Measurements from ENCODE around the gene SDK2.

Gene SDK2

DNA sequence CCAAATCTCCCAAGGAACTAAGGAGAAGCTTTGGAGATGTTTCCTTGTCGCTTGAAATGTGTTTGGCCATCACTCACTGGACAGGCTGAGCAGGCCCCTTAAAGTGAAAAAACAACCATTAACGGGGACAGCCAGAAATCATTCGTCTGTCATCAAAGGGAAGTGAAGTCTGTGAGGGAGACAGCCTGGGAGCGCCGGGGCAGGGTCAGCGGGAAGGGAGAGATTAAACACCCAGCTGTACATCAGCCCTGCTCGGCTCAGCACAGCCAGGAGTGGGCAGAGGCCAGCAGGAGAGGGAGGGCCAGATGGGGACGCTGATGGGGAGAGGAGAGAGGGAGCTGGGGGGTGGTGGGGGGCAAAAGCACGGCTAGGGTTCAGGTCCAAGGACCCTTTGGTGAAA is 105.1 kb downstream of the SDK2 start:
- no peaks in the 10 kb centered on the region for H3K9me3 ChIP-seq (ENCODE audit: control insufficient read depth, low read length)
- H3K36me3 ChIP-seq (ENCODE audit: control insufficient read depth, insufficient read depth, low read length, severe bottlenecking), result no peaks in the 10 kb centered on the region
- H3K4me3 ChIP-seq (ENCODE audit: low read length), result no peak overlapping the region
- H3K27me3 ChIP-seq (replicated peaks; ENCODE audit: control insufficient read depth, insufficient read depth, low read length), result peaks cover 27% of the 10 kb centered on the region
- no peak overlapping the region for H3K9ac ChIP-seq (ENCODE audit: low read length)
- no peaks in the 10 kb centered on the region for H3K4me1 ChIP-seq (ENCODE audit: control insufficient read depth, insufficient read depth, low read length)
- no peak for DNase-seq (ENCODE audit: low read depth)

DNA sequence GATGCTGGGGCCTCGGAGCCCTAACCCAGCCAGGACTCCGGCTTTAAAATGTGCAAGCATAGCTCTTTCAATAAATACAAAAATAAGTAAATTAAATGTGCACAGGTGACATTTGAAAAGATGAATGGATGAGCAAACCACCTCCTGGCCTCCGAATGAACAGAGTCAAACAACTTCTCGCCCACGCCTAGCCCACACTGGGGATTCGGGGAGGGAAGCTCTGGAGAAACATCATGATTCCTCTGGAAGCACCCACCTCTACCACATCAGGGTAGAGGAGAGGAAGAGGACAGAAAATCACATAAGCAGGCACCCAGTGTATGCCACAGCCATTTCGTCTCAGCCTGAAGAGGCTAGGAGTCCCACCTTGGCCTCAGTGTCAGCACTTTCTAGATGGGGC is 105.8 kb downstream of the SDK2 start:
- Histone ChIP-seq H3K4me1 (ENCODE audit: control insufficient read depth, insufficient read depth, low read length) (no peaks in the 10 kb centered on the region), H3K4me3 (ENCODE audit: low read length) (no peak overlapping the region), H3K9ac (ENCODE audit: low read length) (no peak overlapping the region), H3K36me3 (ENCODE audit: control insufficient read depth, insufficient read depth, low read length, severe bottlenecking) (no peaks in the 10 kb centered on the region), H3K27me3 (replicated peaks; ENCODE audit: control insufficient read depth, insufficient read depth, low read length) (peaks cover 20% of the 10 kb centered on the region), H3K9me3 (ENCODE audit: control insufficient read depth, low read length) (no peaks in the 10 kb centered on the region)
- DNase-seq (ENCODE audit: low read depth), result no peak

DNA sequence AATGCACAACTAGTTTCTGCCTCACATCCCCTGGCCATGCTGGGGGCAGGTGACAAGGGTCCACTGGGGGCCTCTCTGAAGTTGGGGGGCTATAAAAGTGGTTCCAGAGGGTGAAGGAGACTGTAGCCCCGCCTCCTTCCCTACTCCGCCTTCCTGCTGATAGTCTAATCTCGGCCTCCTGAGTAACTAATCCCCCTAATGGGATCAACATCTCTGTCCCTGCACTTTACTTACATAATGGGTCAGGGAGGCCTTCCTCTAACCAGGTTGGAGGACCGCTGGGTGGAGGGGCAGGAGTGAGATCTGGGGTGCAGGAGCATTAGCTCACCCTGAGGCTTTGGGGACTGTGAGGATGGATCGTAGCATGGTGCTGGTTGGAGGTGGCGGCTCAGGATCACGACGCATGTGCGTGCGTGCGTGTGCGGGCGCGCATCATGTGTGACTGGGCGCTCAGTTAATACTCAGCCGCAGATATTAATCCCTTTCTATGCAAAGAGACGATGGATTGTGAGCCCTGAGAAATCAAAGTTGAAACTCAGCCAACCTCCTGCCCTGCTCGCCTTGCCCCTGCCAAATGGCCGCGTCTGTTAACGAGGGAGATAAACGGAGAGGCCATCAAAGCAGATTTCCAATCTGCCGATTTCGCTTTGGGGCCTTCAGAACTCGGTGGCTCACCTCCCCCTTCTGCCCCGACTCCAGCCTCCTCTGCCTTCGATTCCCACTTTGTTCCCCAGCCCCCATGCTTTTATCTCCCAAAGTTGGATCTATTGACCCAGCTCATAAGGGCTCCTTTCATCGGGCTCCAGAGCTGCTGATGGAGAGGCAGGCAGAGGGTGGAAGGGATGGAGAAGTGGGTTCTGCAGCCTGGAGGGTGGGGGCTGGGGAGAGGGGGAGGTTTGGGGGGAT is 107.3 kb downstream of the SDK2 start:
- Histone ChIP-seq H3K4me3 (ENCODE audit: low read length) (no peak overlapping the region), H3K9ac (ENCODE audit: low read length) (no peak overlapping the region), H3K9me3 (ENCODE audit: control insufficient read depth, low read length) (no peaks in the 10 kb centered on the region), H3K36me3 (ENCODE audit: control insufficient read depth, insufficient read depth, low read length, severe bottlenecking) (no peaks in the 10 kb centered on the region), H3K27me3 (replicated peaks; ENCODE audit: control insufficient read depth, insufficient read depth, low read length) (peaks cover 18% of the 10 kb centered on the region), H3K4me1 (ENCODE audit: control insufficient read depth, insufficient read depth, low read length) (no peaks in the 10 kb centered on the region)
- no peak for DNase-seq (ENCODE audit: low read depth)

DNA sequence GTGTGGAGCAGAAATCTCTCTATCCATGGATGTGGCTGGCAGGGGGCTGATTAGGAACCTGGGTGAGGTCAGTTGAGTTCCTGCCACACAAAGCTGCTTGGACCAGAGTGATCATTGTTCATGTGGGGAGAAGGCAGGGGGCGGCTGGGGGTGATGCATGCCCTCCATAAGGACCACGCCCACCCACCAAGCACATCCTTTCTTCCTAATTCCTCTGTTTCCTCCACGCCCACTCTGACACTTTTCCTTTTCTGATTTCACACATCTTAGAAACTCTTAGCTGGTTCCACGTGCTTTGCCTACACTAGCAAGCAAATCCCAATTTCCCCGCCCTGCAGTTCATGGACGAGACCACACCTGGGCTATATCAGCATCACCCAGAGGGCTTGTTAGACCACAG is 108.5 kb downstream of the SDK2 start:
- Histone ChIP-seq H3K36me3 (ENCODE audit: control insufficient read depth, insufficient read depth, low read length, severe bottlenecking) (no peaks in the 10 kb centered on the region), H3K9me3 (ENCODE audit: control insufficient read depth, low read length) (no peaks in the 10 kb centered on the region), H3K4me1 (ENCODE audit: control insufficient read depth, insufficient read depth, low read length) (no peaks in the 10 kb centered on the region)

DNA sequence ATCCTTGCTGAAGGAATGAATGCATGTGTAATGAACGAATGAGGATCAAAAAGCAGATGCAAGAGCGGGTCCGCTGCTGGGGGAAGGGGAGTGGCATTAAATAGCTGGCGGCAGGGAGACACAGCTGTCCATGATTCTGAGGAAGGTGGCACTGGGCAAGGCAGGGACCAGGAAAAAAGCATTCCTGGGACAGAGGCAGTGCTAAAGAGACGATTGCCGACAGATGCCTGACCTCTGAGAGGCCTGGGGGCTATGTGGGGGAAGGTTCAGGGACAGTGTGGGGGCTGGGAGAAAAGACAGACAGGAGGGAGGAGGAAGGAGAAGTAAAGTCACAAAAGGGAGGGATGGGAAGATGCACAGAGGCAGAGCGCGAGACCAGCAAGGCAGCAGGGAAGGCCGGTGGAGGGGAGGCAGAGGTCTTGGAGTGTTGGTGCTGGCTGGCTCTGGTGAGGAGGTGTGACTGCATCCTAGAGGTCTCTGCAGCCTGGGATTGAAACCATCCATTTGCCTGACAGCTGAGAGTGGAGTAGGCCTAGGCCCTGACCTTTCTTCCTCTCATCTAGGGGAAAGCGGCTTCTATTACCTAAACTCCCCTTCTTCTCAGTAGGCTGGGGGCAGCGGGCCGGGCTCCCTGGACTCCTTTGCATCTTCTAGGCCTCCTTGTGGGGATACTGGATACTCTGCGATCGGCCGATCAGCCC is 109.9 kb downstream of the SDK2 start:
- Histone ChIP-seq H3K4me1 (ENCODE audit: control insufficient read depth, insufficient read depth, low read length) (no peaks in the 10 kb centered on the region), H3K9ac (ENCODE audit: low read length) (no peak overlapping the region), H3K4me3 (ENCODE audit: low read length) (no peak overlapping the region), H3K27me3 (replicated peaks; ENCODE audit: control insufficient read depth, insufficient read depth, low read length) (peaks cover 16% of the 10 kb centered on the region), H3K36me3 (ENCODE audit: control insufficient read depth, insufficient read depth, low read length, severe bottlenecking) (no peaks in the 10 kb centered on the region), H3K9me3 (ENCODE audit: control insufficient read depth, low read length) (no peaks in the 10 kb centered on the region)
- no peak for DNase-seq (ENCODE audit: low read depth)

More for the DNA sequence above, 108.5 kb downstream of the SDK2 start:
- Histone ChIP-seq H3K9ac (ENCODE audit: low read length) (no peak overlapping the region), H3K4me3 (ENCODE audit: low read length) (no peak overlapping the region), H3K27me3 (replicated peaks; ENCODE audit: control insufficient read depth, insufficient read depth, low read length) (peaks cover 13% of the 10 kb centered on the region)
- no peak for DNase-seq (ENCODE audit: low read depth)

DNA sequence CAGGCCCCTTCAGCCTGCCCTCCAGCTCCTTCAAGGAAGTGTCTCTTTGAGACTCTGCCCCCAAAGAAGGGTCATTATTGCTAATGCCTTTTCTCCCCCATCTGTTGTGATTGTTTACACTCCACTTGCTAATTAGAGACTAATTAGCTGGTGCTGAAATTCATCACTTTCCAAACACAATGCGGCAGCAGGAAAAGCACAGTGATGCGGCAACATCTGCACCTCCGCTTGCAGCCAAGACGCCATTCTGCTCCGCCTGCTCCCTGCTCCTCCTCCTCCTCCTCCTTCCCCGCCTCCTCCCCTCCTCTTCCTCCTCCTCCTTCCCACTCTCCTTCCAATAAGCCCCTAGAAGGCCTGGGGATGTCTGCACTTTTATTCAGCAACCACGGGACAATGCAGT is 110.5 kb downstream of the SDK2 start:
- no peak for DNase-seq (ENCODE audit: low read depth)
- Histone ChIP-seq H3K9me3 (ENCODE audit: control insufficient read depth, low read length) (no peaks in the 10 kb centered on the region), H3K4me3 (ENCODE audit: low read length) (no peak overlapping the region), H3K4me1 (ENCODE audit: control insufficient read depth, insufficient read depth, low read length) (no peaks in the 10 kb centered on the region), H3K36me3 (ENCODE audit: control insufficient read depth, insufficient read depth, low read length, severe bottlenecking) (no peaks in the 10 kb centered on the region), H3K9ac (ENCODE audit: low read length) (no peak overlapping the region), H3K27me3 (replicated peaks; ENCODE audit: control insufficient read depth, insufficient read depth, low read length) (peaks cover 13% of the 10 kb centered on the region)

DNA sequence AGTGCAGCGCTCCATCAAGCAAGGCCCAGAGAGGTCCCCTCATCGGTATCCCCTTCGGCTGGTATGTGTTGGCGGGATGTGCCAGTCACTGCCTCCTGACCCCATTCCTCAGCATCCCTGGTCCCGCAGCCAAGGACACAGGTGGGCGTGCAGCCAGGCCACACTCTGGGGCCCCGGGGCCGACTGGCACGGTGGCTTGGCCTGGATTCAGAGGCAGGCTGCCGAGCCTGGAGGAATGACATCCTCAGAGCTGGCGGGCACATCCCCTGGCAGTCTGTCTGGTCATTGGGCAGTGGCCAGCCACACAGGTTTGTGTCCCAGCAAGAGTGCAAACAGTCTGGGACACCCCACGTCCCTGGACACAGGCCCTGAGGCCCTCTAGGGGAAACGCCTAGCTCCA is 111.1 kb downstream of the SDK2 start:
- Histone ChIP-seq H3K36me3 (ENCODE audit: control insufficient read depth, insufficient read depth, low read length, severe bottlenecking) (no peaks in the 10 kb centered on the region), H3K27me3 (replicated peaks; ENCODE audit: control insufficient read depth, insufficient read depth, low read length) (peaks cover 9% of the 10 kb centered on the region), H3K4me1 (ENCODE audit: control insufficient read depth, insufficient read depth, low read length) (no peaks in the 10 kb centered on the region), H3K9me3 (ENCODE audit: control insufficient read depth, low read length) (no peaks in the 10 kb centered on the region), H3K4me3 (ENCODE audit: low read length) (no peak overlapping the region), H3K9ac (ENCODE audit: low read length) (no peak overlapping the region)
- DNase-seq (ENCODE audit: low read depth), result no peak

DNA sequence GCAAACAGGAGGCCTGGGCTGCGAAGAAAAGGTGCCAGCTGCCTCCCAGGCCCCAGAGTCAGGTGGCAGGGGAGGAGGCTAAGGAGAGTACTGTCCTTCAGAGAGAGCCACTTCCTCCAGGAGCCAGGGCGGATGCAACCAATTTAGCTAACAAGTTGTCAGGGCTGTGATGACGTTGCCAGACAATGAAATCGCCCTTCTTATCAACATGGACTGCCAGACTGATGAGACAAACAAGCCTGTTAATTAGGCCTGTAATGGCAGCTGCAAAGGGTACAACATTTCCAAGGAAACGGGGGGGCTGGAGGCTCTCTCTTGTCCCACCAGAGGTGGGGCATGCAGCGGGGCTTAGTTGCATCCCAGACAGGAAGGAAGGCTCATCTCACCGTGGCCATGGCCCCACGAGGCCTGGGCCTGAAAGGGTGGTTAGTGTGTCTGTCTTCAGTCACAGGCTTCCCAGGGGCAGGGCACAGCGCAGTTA is 111.8 kb downstream of the SDK2 start:
- Histone ChIP-seq H3K27me3 (replicated peaks; ENCODE audit: control insufficient read depth, insufficient read depth, low read length) (peaks cover 9% of the 10 kb centered on the region), H3K4me1 (ENCODE audit: control insufficient read depth, insufficient read depth, low read length) (no peaks in the 10 kb centered on the region), H3K4me3 (ENCODE audit: low read length) (no peak overlapping the region), H3K9ac (ENCODE audit: low read length) (no peak overlapping the region), H3K9me3 (ENCODE audit: control insufficient read depth, low read length) (no peaks in the 10 kb centered on the region), H3K36me3 (ENCODE audit: control insufficient read depth, insufficient read depth, low read length, severe bottlenecking) (no peaks in the 10 kb centered on the region)
- no peak for DNase-seq (ENCODE audit: low read depth)

DNA sequence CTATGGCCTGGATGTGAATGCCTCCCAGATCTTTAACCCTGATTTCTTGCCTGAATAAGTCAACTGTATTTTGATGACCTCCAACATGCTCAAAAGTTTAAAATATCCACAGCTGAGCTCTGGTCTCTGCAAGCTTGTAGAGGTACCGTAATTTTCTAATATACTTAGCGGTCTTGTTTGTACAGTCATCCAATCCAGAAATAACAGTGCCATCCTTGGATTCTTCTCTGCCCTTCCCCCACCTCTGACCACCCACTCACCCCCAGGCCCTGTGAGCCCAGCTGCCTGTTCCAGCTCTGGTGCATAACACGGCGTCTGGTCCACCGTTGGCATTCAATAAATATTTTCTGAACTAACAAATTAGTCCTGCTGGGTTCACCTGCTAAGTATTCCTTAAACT is 113.1 kb downstream of the SDK2 start:
- Histone ChIP-seq H3K36me3 (ENCODE audit: control insufficient read depth, insufficient read depth, low read length, severe bottlenecking) (no peaks in the 10 kb centered on the region), H3K4me3 (ENCODE audit: low read length) (no peak overlapping the region), H3K9me3 (ENCODE audit: control insufficient read depth, low read length) (no peaks in the 10 kb centered on the region)

DNA sequence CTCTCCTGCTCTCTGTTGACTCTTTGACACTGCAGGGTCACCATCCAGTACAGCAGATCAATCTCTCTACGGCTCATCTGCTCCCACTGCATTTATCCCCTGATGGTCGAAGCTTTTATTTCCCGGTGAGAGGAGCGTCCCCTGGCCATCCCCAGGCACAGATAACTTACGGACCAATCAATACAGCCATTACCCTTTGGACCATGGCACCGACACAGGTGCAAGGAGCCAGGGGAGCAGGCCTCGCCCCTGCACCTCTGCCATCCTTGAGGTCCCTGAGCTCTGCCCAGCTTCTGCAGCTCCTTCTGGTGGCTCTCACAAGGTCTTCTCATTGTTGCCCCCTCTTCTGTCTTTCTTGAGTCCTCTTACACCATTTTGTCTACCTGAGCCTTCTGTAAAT is 115.6 kb downstream of the SDK2 start:
- Histone ChIP-seq H3K27me3 (replicated peaks; ENCODE audit: control insufficient read depth, insufficient read depth, low read length) (peaks cover 20% of the 10 kb centered on the region), H3K4me1 (ENCODE audit: control insufficient read depth, insufficient read depth, low read length) (no peaks in the 10 kb centered on the region), H3K9me3 (ENCODE audit: control insufficient read depth, low read length) (no peaks in the 10 kb centered on the region), H3K4me3 (ENCODE audit: low read length) (no peak overlapping the region), H3K36me3 (ENCODE audit: control insufficient read depth, insufficient read depth, low read length, severe bottlenecking) (no peaks in the 10 kb centered on the region), H3K9ac (ENCODE audit: low read length) (no peak overlapping the region)
- DNase-seq (ENCODE audit: low read depth), result no peak

More for the DNA sequence above, 113.1 kb downstream of the SDK2 start:
- Histone ChIP-seq H3K9ac (ENCODE audit: low read length) (no peak overlapping the region), H3K4me1 (ENCODE audit: control insufficient read depth, insufficient read depth, low read length) (no peaks in the 10 kb centered on the region), H3K27me3 (replicated peaks; ENCODE audit: control insufficient read depth, insufficient read depth, low read length) (peaks cover 12% of the 10 kb centered on the region)
- DNase-seq (ENCODE audit: low read depth), result no peak

DNA sequence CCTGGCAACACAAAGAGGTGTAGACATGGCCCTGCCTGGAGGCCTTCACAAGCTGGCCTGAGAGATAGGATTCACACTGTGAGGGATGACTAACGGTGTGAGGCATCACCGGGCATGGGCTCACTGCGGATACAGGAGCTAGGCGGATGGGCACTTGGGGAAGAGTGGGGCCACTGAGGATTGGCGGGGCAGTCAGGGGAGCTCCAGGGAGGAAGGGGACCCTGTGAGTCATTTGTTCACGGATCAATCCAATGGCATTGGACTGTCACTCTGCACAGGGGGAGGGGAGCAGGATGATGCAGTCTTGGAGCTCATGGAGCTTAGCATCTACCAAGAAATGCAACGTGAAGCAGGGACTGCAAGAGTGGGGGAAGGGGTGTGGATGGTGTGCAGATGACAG is 117.3 kb downstream of the SDK2 start:
- Histone ChIP-seq H3K4me3 (ENCODE audit: low read length) (no peak overlapping the region), H3K4me1 (ENCODE audit: control insufficient read depth, insufficient read depth, low read length) (no peaks in the 10 kb centered on the region), H3K9ac (ENCODE audit: low read length) (no peak overlapping the region), H3K27me3 (replicated peaks; ENCODE audit: control insufficient read depth, insufficient read depth, low read length) (peaks cover 26% of the 10 kb centered on the region), H3K9me3 (ENCODE audit: control insufficient read depth, low read length) (no peaks in the 10 kb centered on the region), H3K36me3 (ENCODE audit: control insufficient read depth, insufficient read depth, low read length, severe bottlenecking) (no peaks in the 10 kb centered on the region)
- no peak for DNase-seq (ENCODE audit: low read depth)
